HepG2 (cell line): ENCODE data around the gene KANK3. TPM values are rescaled to one million over a fixed set of nuclear protein-coding genes. Genes with fewer than 3 reads are reported as not detected.
A peak's percentile ranks its signal among the peaks of the same experiment; 100 is the strongest.

Experiments
- ATF7-NPFF ChIP-seq: sonication (generic); formaldehyde crosslinking; IDR thresholded peaks from 2 replicates; pipeline ENCODE4 v1.8.1; 2023; ENCODE audit warnings: mild to moderate bottlenecking, low read depth, missing genetic modification reagents, moderate library complexity
- CREB1 ChIP-seq, 2 experiments: fragments of 450-650 bp in 1 of 2; IDR thresholded peaks; 2 replicates each; pipeline ENCODE4 v1.6.1; 2016 to 2017; ENCODE audit warnings: control low read depth in 1 of 2, mild to moderate bottlenecking in 1 of 2, missing compliant biosample characterization in 1 of 2, missing genetic modification characterization in 1 of 2
- DDIT3 ChIP-seq: sonication (generic); formaldehyde crosslinking; IDR thresholded peaks from 2 replicates; pipeline ENCODE4 v1.4.0; 2020; ENCODE audit warnings: mild to moderate bottlenecking, missing genetic modification reagents
- DMAP1 ChIP-seq: IDR thresholded peaks from 2 replicates; pipeline ENCODE4 v1.6.1; 2016
- FOSL2 ChIP-seq: sonication (generic); formaldehyde crosslinking; IDR thresholded peaks from 2 replicates; pipeline ENCODE4 v1.4.0; 2020; ENCODE audit warnings: missing genetic modification reagents
- IKZF4 ChIP-seq: sonication (generic); formaldehyde crosslinking; IDR thresholded peaks from 2 replicates; pipeline ENCODE4 v1.5.1; 2020; ENCODE audit warnings: borderline replicate concordance, mild to moderate bottlenecking, low read depth, missing genetic modification reagents; ENCODE audit errors: not compliant biosample characterization
- MEF2D ChIP-seq: sonication (generic); formaldehyde crosslinking; IDR thresholded peaks from 2 replicates; pipeline ENCODE4 v1.5.1; 2020; ENCODE audit warnings: mild to moderate bottlenecking, missing genetic modification reagents
- NBN ChIP-seq: fragments of 450-650 bp; conservative IDR thresholded peaks from 2 replicates; pipeline ENCODE4 v1.6.1; 2017
- PATZ1 ChIP-seq: sonication (generic); formaldehyde crosslinking; IDR thresholded peaks from 2 replicates; pipeline ENCODE4 v1.4.0; 2020; ENCODE audit warnings: missing genetic modification reagents
- RBFOX2 ChIP-seq: fragments of 200-400 bp; formaldehyde crosslinking; IDR thresholded peaks from 2 replicates; pipeline ENCODE4 v1.6.1; 2017; ENCODE audit warnings: low read depth, mild to moderate bottlenecking, low read length
- RFX3 ChIP-seq: IDR thresholded peaks from 2 replicates; pipeline ENCODE4 v1.6.1; 2016; ENCODE audit warnings: missing biosample characterization, missing genetic modification reagents
- SRSF1 ChIP-seq: fragments of 200-400 bp; formaldehyde crosslinking; optimal IDR thresholded peaks from 2 replicates; pipeline ENCODE3; 2017; ENCODE audit warnings: mild to moderate bottlenecking, low read depth, low read length, moderate library complexity
- STAG1 ChIP-seq: sonication (generic); formaldehyde crosslinking; IDR thresholded peaks from 2 replicates; pipeline ENCODE4 v1.4.0; 2020; ENCODE audit warnings: missing genetic modification reagents
- TAF15 ChIP-seq: fragments of 200-400 bp; formaldehyde crosslinking; IDR thresholded peaks from one replicate; pipeline ENCODE4 v1.6.1; 2018; ENCODE audit warnings: mild to moderate bottlenecking, low read depth, low read length; ENCODE audit not compliant: poor library complexity, severe bottlenecking
- THRA ChIP-seq: sonication (generic); formaldehyde crosslinking; IDR thresholded peaks from 2 replicates; pipeline ENCODE4 v1.4.0; 2020; ENCODE audit warnings: missing genetic modification reagents, borderline replicate concordance
- ZBTB26 ChIP-seq: IDR thresholded peaks from 2 replicates; pipeline ENCODE4 v1.6.1; 2016; ENCODE audit warnings: missing compliant biosample characterization, missing genetic modification reagents, borderline replicate concordance
- ZNF136 ChIP-seq: sonication (generic); formaldehyde crosslinking; IDR thresholded peaks from 2 replicates; pipeline ENCODE4 v1.8.1; 2022; ENCODE audit warnings: low read depth, mild to moderate bottlenecking, moderate library complexity, missing genetic modification reagents
- ZNF235 ChIP-seq: sonication (generic); formaldehyde crosslinking; IDR thresholded peaks from 2 replicates; pipeline ENCODE4 v1.8.1; 2023; ENCODE audit warnings: mild to moderate bottlenecking, missing genetic modification reagents, borderline replicate concordance
- ZNF484 ChIP-seq: sonication (generic); formaldehyde crosslinking; IDR thresholded peaks from 2 replicates; pipeline ENCODE4 v1.5.1; 2020; ENCODE audit warnings: mild to moderate bottlenecking, low read depth, missing genetic modification reagents, borderline replicate concordance
- ZNF562 ChIP-seq: sonication (generic); formaldehyde crosslinking; IDR thresholded peaks from 2 replicates; pipeline ENCODE4 v1.8.0; 2022; ENCODE audit warnings: missing genetic modification reagents, borderline replicate concordance
- ZNF564 ChIP-seq: sonication (generic); formaldehyde crosslinking; IDR thresholded peaks from 2 replicates; pipeline ENCODE4 v1.8.1; 2023; ENCODE audit warnings: mild to moderate bottlenecking, missing genetic modification reagents
- ZNF777 ChIP-seq: sonication (generic); formaldehyde crosslinking; IDR thresholded peaks from 2 replicates; pipeline ENCODE4 v1.4.0; 2020; ENCODE audit warnings: missing genetic modification reagents
- polyA plus RNA-seq, 8 experiments: library from polyadenylated mRNA; depleted of rRNA in 3 of 8; stranded (reverse) in 7 of 8; unstranded in 1 of 8; fragments of >200 nt; fragmentation: Illumina TruSeq in 4 of 8; extraction: Trizol in 4 of 8; gene quantifications; 2 replicates each; pipeline versions ENCODE4 v1.2.1 to v1.2.3, GENCODE V29; 2011 to 2016; ENCODE audit warnings: low read depth in 4 of 8, missing spikeins in 1 of 8, mixed read lengths in 1 of 8; ENCODE audit not compliant: insufficient read depth in 1 of 8
- total RNA-seq, 5 experiments: library from RNA; depleted of rRNA; stranded (reverse); fragments of >200 nt; fragmentation: Illumina TruSeq; extraction: Trizol; gene quantifications; 2 replicates each; pipeline ENCODE4 v1.2.3, GENCODE V29; 2016; ENCODE audit warnings: low read depth in 1 of 5
- TF ChIP-seq, protein P1 (sequence below): sonication (generic); formaldehyde crosslinking; IDR thresholded peaks from 2 replicates; pipeline ENCODE4 v1.5.1; 2020; ENCODE audit warnings: mild to moderate bottlenecking, missing genetic modification reagents, moderate library complexity

The KANK3 gene
- total and polyA plus RNA-seq, 2 of the 13 experiments (the other 11 are each of a cell fraction or from before 2014, with no cell fraction given): 0.15 to 0.20 TPM

DNA sequence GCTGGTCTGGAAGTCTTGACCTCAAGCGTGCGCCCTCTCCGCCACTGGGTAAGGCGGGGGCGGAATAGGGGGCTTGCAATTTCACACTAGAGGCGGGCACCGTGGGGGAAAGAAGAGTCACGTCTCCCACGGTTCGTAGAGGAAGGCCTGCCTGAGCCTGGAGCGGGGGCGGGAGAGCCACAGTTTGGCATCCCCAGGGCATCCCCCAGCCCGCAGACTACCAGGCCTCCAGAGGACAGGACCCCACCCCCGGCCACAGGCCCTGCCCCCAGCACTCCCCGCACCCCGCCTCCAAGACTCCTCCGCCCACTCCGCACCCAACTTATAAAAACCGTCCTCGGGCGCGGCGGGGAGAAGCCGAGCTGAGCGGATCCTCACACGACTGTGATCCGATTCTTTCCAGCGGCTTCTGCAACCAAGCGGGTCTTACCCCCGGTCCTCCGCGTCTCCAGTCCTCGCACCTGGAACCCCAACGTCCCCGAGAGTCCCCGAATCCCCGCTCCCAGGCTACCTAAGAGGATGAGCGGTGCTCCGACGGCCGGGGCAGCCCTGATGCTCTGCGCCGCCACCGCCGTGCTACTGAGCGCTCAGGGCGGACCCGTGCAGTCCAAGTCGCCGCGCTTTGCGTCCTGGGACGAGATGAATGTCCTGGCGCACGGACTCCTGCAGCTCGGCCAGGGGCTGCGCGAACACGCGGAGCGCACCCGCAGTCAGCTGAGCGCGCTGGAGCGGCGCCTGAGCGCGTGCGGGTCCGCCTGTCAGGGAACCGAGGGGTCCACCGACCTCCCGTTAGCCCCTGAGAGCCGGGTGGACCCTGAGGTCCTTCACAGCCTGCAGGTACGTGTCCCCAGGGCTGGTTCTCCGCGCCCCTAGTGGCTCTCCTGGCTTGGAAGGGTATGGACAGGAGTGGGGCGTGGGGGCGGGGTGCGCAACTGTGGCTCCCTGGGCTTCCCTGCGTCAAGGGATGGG is 21.0 kb upstream of the KANK3 start, which contains the start of gene ANGPTL4 (continued):
- no peak for TF ChIP-seq MEF2D (CRISPR knock-in tag)
- no peak for TF ChIP-seq TAF15
- no peak for TF ChIP-seq IKZF4 (CRISPR knock-in tag)
- no peak for TF ChIP-seq STAG1
- no peak for TF ChIP-seq THRA
- peak; percentile 89 for TF ChIP-seq ZNF777
- peak; percentile 57 for TF ChIP-seq PATZ1 (CRISPR knock-in tag)
- no peak for TF ChIP-seq ZNF562 (CRISPR knock-in tag)
- no peak for TF ChIP-seq RFX3 (CRISPR knock-in tag)
- no peak for TF ChIP-seq ZBTB26 (CRISPR knock-in tag)
- no peak; the same call in 1 of the 2 replicates for TF ChIP-seq FOSL2 (CRISPR knock-in tag)
- no peak for TF ChIP-seq ZNF136
- no peak for TF ChIP-seq ZNF484 (CRISPR knock-in tag)
- no peak for TF ChIP-seq DDIT3 (CRISPR knock-in tag)
- TF ChIP-seq, protein P1, sequence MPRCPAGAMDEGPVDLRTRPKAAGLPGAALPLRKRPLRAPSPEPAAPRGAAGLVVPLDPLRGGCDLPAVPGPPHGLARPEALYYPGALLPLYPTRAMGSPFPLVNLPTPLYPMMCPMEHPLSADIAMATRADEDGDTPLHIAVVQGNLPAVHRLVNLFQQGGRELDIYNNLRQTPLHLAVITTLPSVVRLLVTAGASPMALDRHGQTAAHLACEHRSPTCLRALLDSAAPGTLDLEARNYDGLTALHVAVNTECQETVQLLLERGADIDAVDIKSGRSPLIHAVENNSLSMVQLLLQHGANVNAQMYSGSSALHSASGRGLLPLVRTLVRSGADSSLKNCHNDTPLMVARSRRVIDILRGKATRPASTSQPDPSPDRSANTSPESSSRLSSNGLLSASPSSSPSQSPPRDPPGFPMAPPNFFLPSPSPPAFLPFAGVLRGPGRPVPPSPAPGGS: no peak; the same call in 1 of the 2 replicates
- no peak for TF ChIP-seq DMAP1
- TF ChIP-seq NBN: no peak
- 0 out of 2 replicates have a peak, but pooled peaks have one; percentile 21 for TF ChIP-seq ATF7-NPFF
- TF ChIP-seq ZNF235 (CRISPR knock-in tag): no peak
- no peak for TF ChIP-seq SRSF1
- peak; percentile 97 for TF ChIP-seq ZNF564
- TF ChIP-seq CREB1 (IDR thresholded peaks at IDR 0.05): no peak
- no peak for TF ChIP-seq CREB1 (CRISPR knock-in tag; IDR thresholded peaks at IDR 0.05)
- TF ChIP-seq RBFOX2: peak; percentile 82
